ENCODE data around the gene RNH1. TPM values are rescaled to one million over a fixed set of nuclear protein-coding genes. Genes with fewer than 3 reads are reported as not detected.

Gene RNH1
- total RNA-seq, 1 donor from 2014 or later, result 151 TPM

- TF ChIP-seq, protein P1, sequence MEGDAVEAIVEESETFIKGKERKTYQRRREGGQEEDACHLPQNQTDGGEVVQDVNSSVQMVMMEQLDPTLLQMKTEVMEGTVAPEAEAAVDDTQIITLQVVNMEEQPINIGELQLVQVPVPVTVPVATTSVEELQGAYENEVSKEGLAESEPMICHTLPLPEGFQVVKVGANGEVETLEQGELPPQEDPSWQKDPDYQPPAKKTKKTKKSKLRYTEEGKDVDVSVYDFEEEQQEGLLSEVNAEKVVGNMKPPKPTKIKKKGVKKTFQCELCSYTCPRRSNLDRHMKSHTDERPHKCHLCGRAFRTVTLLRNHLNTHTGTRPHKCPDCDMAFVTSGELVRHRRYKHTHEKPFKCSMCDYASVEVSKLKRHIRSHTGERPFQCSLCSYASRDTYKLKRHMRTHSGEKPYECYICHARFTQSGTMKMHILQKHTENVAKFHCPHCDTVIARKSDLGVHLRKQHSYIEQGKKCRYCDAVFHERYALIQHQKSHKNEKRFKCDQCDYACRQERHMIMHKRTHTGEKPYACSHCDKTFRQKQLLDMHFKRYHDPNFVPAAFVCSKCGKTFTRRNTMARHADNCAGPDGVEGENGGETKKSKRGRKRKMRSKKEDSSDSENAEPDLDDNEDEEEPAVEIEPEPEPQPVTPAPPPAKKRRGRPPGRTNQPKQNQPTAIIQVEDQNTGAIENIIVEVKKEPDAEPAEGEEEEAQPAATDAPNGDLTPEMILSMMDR (IDR thresholded peaks at IDR 0.05), result no peak
- no peaks in the 10 kb centered on the region for H3K9me3 Mint-ChIP-seq (ENCODE audit: unreplicated experiment)
- H3K27me3 Mint-ChIP-seq (ENCODE audit: unreplicated experiment), result peaks cover 15% of the 10 kb centered on the region
- H3K27ac Mint-ChIP-seq (ENCODE audit: unreplicated experiment), result no peak overlapping the region
- no peak overlapping the region for H3K4me3 Mint-ChIP-seq (ENCODE audit: unreplicated experiment)
- H3K36me3 Mint-ChIP-seq (ENCODE audit: unreplicated experiment), result no peaks in the 10 kb centered on the region
- no peak for DNase-seq (ENCODE audit: extremely low spot score, unreplicated experiment)
- H3K4me1 Mint-ChIP-seq (ENCODE audit: unreplicated experiment), result no peaks in the 10 kb centered on the region
Observed at GRCh38 chr11:553988-554340, 46.9 kb upstream of the RNH1 start.

DNA sequence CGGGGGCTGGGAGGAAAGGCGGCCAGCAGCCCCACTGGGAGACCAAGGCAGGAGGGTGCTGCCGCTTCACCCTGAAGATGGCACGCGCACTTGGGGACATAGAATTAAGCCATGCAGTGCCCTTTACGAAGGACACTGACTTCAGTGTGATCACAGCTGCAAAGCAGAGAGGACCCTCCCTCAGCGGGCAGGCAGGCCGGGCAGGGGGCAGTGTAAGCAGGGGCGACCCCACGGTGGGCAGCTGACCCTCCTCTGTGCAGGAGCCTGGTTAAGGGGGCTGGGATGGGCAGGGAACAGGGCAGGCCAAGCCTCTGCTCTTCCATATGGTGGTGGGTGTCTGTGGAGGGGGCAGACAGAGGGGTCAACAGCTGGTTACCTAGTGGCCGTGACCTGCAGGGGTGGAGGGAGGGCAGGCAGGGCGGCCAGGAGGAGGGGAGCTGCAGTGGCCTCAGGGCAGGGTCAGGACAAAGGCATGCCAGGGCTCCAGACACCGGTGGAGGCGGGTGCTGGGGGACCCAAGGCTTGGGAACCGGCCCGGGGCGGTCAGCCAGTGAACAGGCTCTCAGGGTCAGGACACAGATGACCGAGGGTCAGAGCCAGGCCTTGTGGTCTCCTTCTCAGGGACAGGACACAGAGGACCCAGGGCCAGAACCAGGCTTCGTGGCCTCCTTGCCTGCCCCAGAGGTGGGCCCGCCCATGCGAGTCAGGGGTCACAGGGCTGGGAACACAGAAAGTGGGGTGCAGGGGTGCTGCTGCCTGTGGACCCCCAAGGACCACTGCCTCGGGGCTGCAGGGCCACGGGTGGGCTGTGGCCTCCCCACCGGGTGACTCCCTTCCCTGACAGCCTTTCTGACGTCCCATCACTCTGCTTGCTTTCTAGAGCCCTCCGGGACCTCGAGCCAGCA lies 46.3 kb upstream of the RNH1 start:
- DNase-seq (ENCODE audit: extremely low spot score, unreplicated experiment), result no peak
- Mint-ChIP-seq H3K9me3 (ENCODE audit: unreplicated experiment) (no peaks in the 10 kb centered on the region), H3K4me3 (ENCODE audit: unreplicated experiment) (no peak overlapping the region), H3K27ac (ENCODE audit: unreplicated experiment) (no peak overlapping the region), H3K4me1 (ENCODE audit: unreplicated experiment) (no peaks in the 10 kb centered on the region), H3K27me3 (ENCODE audit: unreplicated experiment) (peaks cover 15% of the 10 kb centered on the region), H3K36me3 (ENCODE audit: unreplicated experiment) (no peaks in the 10 kb centered on the region)
- TF ChIP-seq, protein P1 (IDR thresholded peaks at IDR 0.05), result no peak

- no peak for DNase-seq (ENCODE audit: extremely low spot score, unreplicated experiment)
- TF ChIP-seq, protein P1 (IDR thresholded peaks at IDR 0.05), result no peak
- Mint-ChIP-seq H3K27ac (ENCODE audit: unreplicated experiment) (no peak overlapping the region), H3K27me3 (ENCODE audit: unreplicated experiment) (peaks cover 7% of the 10 kb centered on the region), H3K4me1 (ENCODE audit: unreplicated experiment) (no peaks in the 10 kb centered on the region), H3K9me3 (ENCODE audit: unreplicated experiment) (no peaks in the 10 kb centered on the region), H3K36me3 (ENCODE audit: unreplicated experiment) (no peaks in the 10 kb centered on the region), H3K4me3 (ENCODE audit: unreplicated experiment) (no peak overlapping the region)
Observed at GRCh38 chr11:551596-551995, 44.6 kb upstream of the RNH1 start.

GRCh38 chr11:551131-551530 lies 44.1 kb upstream of the RNH1 start:
- H3K27ac Mint-ChIP-seq (ENCODE audit: unreplicated experiment), result no peak overlapping the region
- TF ChIP-seq, protein P1 (IDR thresholded peaks at IDR 0.05), result no peak

DNA sequence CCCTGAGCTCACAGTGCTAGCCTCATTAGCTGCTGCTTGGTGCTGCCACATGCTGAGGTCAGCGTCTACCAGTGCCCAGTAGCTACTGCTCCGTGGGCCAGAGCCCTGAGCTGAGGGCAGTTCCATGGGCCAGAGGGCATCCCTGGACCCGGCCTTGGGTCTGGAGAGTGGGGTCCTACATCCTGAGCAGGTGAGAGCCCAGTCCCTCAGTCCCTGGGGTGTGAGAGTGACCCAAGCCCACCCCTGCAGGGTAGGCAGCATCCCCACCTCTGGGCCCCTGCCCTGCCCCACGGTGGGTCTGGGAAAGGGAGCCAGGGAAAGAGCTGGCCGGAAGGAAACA lies 43.7 kb upstream of the RNH1 start:
- H3K4me3 Mint-ChIP-seq (ENCODE audit: unreplicated experiment), result no peak overlapping the region
- no peak for DNase-seq (ENCODE audit: extremely low spot score, unreplicated experiment)
- no peaks in the 10 kb centered on the region for H3K36me3 Mint-ChIP-seq (ENCODE audit: unreplicated experiment)
- H3K4me1 Mint-ChIP-seq (ENCODE audit: unreplicated experiment), result no peaks in the 10 kb centered on the region
- H3K27ac Mint-ChIP-seq (ENCODE audit: unreplicated experiment), result no peak overlapping the region
- no peaks in the 10 kb centered on the region for H3K9me3 Mint-ChIP-seq (ENCODE audit: unreplicated experiment)
- peaks cover 2% of the 10 kb centered on the region for H3K27me3 Mint-ChIP-seq (ENCODE audit: unreplicated experiment)
- TF ChIP-seq, protein P1 (IDR thresholded peaks at IDR 0.05), result no peak

More at GRCh38 chr11:551131-551530, 44.1 kb upstream of the RNH1 start:
- Mint-ChIP-seq H3K36me3 (ENCODE audit: unreplicated experiment) (no peaks in the 10 kb centered on the region), H3K27me3 (ENCODE audit: unreplicated experiment) (peaks cover 2% of the 10 kb centered on the region), H3K9me3 (ENCODE audit: unreplicated experiment) (no peaks in the 10 kb centered on the region), H3K4me3 (ENCODE audit: unreplicated experiment) (no peak overlapping the region), H3K4me1 (ENCODE audit: unreplicated experiment) (no peaks in the 10 kb centered on the region)
- DNase-seq (ENCODE audit: extremely low spot score, unreplicated experiment), result no peak
